Fibroblast of peridontal ligament (primary cell): ENCODE data around the gene ABCB10.
"Not testable (repeated sequence)": the region's sequence is repeated elsewhere in the genome, so short reads cannot be mapped to it uniquely, and the experiment has no call there.

Experiments used
- DNase-seq: peaks from one replicate; pipeline ENCODE4 v3.0.0-alpha.2; 2010; ENCODE audit errors: extremely low read depth

ABCB10 gene

GRCh38 chr1:229536982-229537381 lies 21.5 kb downstream of the ABCB10 start:
- no peak for DNase-seq

GRCh38 chr1:229535230-229535629 lies 23.3 kb downstream of the ABCB10 start:
- no peak for DNase-seq

GRCh38 chr1:229531326-229531725 lies 27.2 kb downstream of the ABCB10 start:
- DNase-seq: no peak

GRCh38 chr1:229529639-229530038 lies 28.9 kb downstream of the ABCB10 start:
- DNase-seq: no peak

GRCh38 chr1:229526695-229527094 lies 31.8 kb downstream of the ABCB10 start:
- no peak for DNase-seq

GRCh38 chr1:229523052-229523451 lies 35.5 kb downstream of the ABCB10 start:
- DNase-seq: no peak

GRCh38 chr1:229514578-229515275 lies 43.8 kb downstream of the ABCB10 start:
- DNase-seq: peak; percentile 80

- DNase-seq: not testable (repeated sequence)
These were observed 46.9 kb downstream of the ABCB10 start for GRCh38 chr1:229511625-229512024.

GRCh38 chr1:229511201-229511600 lies 47.3 kb downstream of the ABCB10 start:
- not testable (repeated sequence) for DNase-seq

GRCh38 chr1:229509576-229509975 lies 48.9 kb downstream of the ABCB10 start:
- DNase-seq: no peak

- DNase-seq: no peak
These were observed 49.6 kb downstream of the ABCB10 start for GRCh38 chr1:229508823-229509337.

- peak; percentile 98 for DNase-seq
These were observed 50.3 kb downstream of the ABCB10 start, which contains the start of gene NUP133 for GRCh38 chr1:229507951-229508822. Gene NUP133 (minus strand): TSS chr1:229508341. CDS start chr1:229508249, 92 bp downstream.

- DNase-seq: peak; percentile 4
These were observed 51.0 kb downstream of the ABCB10 start for GRCh38 chr1:229507502-229507901.

- DNase-seq: no peak
These were observed 51.9 kb downstream of the ABCB10 start for GRCh38 chr1:229506633-229507032.

GRCh38 chr1:229495782-229496181 lies 62.7 kb downstream of the ABCB10 start:
- no peak for DNase-seq

GRCh38 chr1:229487181-229487580 lies 71.3 kb downstream of the ABCB10 start:
- no peak for DNase-seq

- no peak for DNase-seq
These were observed 73.2 kb downstream of the ABCB10 start for GRCh38 chr1:229485318-229485717.

- no peak for DNase-seq
These were observed 76.0 kb downstream of the ABCB10 start for GRCh38 chr1:229482511-229482910.

GRCh38 chr1:229480495-229480894 lies 78.0 kb downstream of the ABCB10 start:
- DNase-seq: no peak

- no peak for DNase-seq
These were observed 78.7 kb downstream of the ABCB10 start for GRCh38 chr1:229479660-229480399.

- no peak for DNase-seq
These were observed 79.7 kb downstream of the ABCB10 start for GRCh38 chr1:229478852-229479251.

- DNase-seq: not testable (repeated sequence)
These were observed 82.6 kb downstream of the ABCB10 start for GRCh38 chr1:229475859-229476258.
